GM23338 (cell line): ENCODE measurements around the gene SLC35F1.
"Not testable (repeated sequence)": the region's sequence is repeated elsewhere in the genome, so short reads cannot be mapped to it uniquely, and the experiment has no call there.

ENCODE experiments used
- POLR2AphosphoS5 ChIP-seq: IDR thresholded peaks from 2 replicates; pipeline ENCODE4 v1.6.1; 2016; ENCODE audit warnings: antibody characterized with exemption, low read depth
- TF ChIP-seq, protein P1 (sequence below), 2 experiments: fragments of 200-600 bp in 1 of 2; sonication (generic) in 1 of 2; conservative IDR thresholded peaks; 2 replicates each; pipeline versions ENCODE4 v1.5.1 to v1.6.1; 2016 to 2017; ENCODE audit warnings: antibody characterized with exemption in 2 of 2, low read depth in 2 of 2, mild to moderate bottlenecking in 2 of 2, moderate library complexity in 1 of 2

DNA sequence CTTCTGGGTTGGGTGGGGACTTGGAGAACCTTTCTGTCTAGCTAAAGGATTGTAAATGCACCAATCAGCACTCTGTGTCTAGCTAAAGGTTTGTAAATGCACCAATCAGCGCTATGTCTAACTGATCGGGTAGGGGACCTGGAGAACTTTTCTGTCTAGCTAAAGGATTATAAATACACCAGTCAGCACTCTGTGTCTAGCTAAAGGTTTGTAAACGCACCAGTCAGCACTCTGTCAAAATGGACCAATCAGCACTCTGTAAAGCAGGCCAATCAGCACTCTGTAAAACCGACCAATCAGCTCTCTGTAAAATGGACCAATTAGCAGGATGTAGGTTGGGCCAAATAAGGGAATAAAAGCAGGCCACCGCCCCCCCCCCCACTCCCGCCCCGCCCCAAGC is 58.7 kb downstream of the SLC35F1 start:
- TF ChIP-seq, protein P1, sequence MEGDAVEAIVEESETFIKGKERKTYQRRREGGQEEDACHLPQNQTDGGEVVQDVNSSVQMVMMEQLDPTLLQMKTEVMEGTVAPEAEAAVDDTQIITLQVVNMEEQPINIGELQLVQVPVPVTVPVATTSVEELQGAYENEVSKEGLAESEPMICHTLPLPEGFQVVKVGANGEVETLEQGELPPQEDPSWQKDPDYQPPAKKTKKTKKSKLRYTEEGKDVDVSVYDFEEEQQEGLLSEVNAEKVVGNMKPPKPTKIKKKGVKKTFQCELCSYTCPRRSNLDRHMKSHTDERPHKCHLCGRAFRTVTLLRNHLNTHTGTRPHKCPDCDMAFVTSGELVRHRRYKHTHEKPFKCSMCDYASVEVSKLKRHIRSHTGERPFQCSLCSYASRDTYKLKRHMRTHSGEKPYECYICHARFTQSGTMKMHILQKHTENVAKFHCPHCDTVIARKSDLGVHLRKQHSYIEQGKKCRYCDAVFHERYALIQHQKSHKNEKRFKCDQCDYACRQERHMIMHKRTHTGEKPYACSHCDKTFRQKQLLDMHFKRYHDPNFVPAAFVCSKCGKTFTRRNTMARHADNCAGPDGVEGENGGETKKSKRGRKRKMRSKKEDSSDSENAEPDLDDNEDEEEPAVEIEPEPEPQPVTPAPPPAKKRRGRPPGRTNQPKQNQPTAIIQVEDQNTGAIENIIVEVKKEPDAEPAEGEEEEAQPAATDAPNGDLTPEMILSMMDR (conservative IDR thresholded peaks at IDR 0.05; ENCODE audit: low read depth in 2 of 2), result not testable (repeated sequence)
- TF ChIP-seq POLR2AphosphoS5, result not testable (repeated sequence)
